OCI-LY7 (cell line): Measurements from ENCODE around the gene PGBD2. TPM values are rescaled to one million over a fixed set of nuclear protein-coding genes. Genes with fewer than 3 reads are reported as not detected.
"Not testable (repeated sequence)": the region's sequence is repeated elsewhere in the genome, so short reads cannot be mapped to it uniquely, and the experiment has no call there.

Source experiments
- BruUV-seq: library from RNA; stranded (reverse); fragments of 400-500 nt; replicated peaks from 2 replicates; lab custom pipeline; 2021; lab: Mats Ljungman, UMichigan
- CTCF ChIA-PET: fragments of 300-600 bp; sonication (Branson Sonifier 250); formaldehyde crosslinking; loops from one replicate; lab custom pipeline; 2022; ENCODE audit warnings: antibody characterized with exemption; ENCODE audit not compliant: unreplicated experiment; lab: Charles Lee
- POLR2A ChIA-PET: fragments of 300-600 bp; sonication (Branson Sonifier 250); formaldehyde crosslinking; loops from one replicate; lab custom pipeline; 2022; ENCODE audit warnings: antibody characterized with exemption; lab: Charles Lee
- DNase-seq: peaks from one replicate; pipeline ENCODE4 v3.0.0-alpha.2; 2015; ENCODE audit warnings: low spot score
- H2AFZ ChIP-seq: fragments of 200-600 bp; sonication (generic), shearing (Covaris generic); 2 replicates; pipeline ENCODE4 v1.6.1; 2014; ENCODE audit warnings: mild to moderate bottlenecking, antibody characterized with exemption, low read length, moderate library complexity
- H3K27ac ChIP-seq: fragments of 200-600 bp; sonication (generic); 2 replicates; pipeline ENCODE4 v1.5.1; 2014; ENCODE audit warnings: mixed run types, low read depth, mild to moderate bottlenecking, moderate library complexity, low read length, inconsistent platforms; ENCODE audit not compliant: poor library complexity, severe bottlenecking
- H3K36me3 ChIP-seq: fragments of 200-600 bp; sonication (generic); 2 replicates; pipeline ENCODE4 v1.6.1; 2014; ENCODE audit warnings: mild to moderate bottlenecking, antibody characterized with exemption, low read length, moderate library complexity, mixed read lengths; ENCODE audit not compliant: insufficient read depth
- H3K4me1 ChIP-seq: fragments of 200-600 bp; sonication (generic); 2 replicates; pipeline ENCODE4 v1.5.1; 2014; ENCODE audit warnings: mild to moderate bottlenecking, low read length; ENCODE audit not compliant: insufficient read depth, poor library complexity, severe bottlenecking
- H3K4me2 ChIP-seq: fragments of 200-600 bp; sonication (generic); 2 replicates; pipeline ENCODE4 v1.6.1; 2014; ENCODE audit warnings: mild to moderate bottlenecking, low read length
- H3K4me3 ChIP-seq: fragments of 200-600 bp; sonication (generic); 2 replicates; pipeline ENCODE4 v1.5.1; 2014; ENCODE audit warnings: mild to moderate bottlenecking, low read depth, low read length; ENCODE audit not compliant: poor library complexity, severe bottlenecking
- H3K79me2 ChIP-seq: fragments of 200-600 bp; sonication (generic); 2 replicates; pipeline ENCODE4 v1.6.1; 2016; ENCODE audit warnings: low read depth, mild to moderate bottlenecking, low read length, moderate library complexity, mixed read lengths; ENCODE audit not compliant: insufficient read depth
- H3K9me2 ChIP-seq: fragments of 200-600 bp; sonication (generic); 2 replicates; pipeline ENCODE4 v1.6.1; 2016; ENCODE audit warnings: mild to moderate bottlenecking, low read length, mixed read lengths; ENCODE audit not compliant: insufficient read depth
- H3K9me3 ChIP-seq: fragments of 200-600 bp; sonication (generic); 2 replicates; pipeline ENCODE4 v1.6.1; 2014; ENCODE audit warnings: mild to moderate bottlenecking, mixed run types, low read length, mixed read lengths
- H4K20me1 ChIP-seq: fragments of 200-600 bp; sonication (generic); 2 replicates; pipeline ENCODE4 v1.6.1; 2014; ENCODE audit warnings: mild to moderate bottlenecking, antibody characterized with exemption, low read length, moderate library complexity, mixed read lengths; ENCODE audit not compliant: insufficient read depth
- intact Hi-C: fragments of 100-400 bp; cut with micrococcal nuclease; formaldehyde crosslinking; loops from one replicate; pipeline ENCODE4 v1.10.0; 2022; ENCODE audit not compliant: unreplicated experiment
- small RNA-seq: library from RNA; depleted of rRNA; stranded (forward); fragments of <200 nt; gene quantifications from one replicate; pipeline ENCODE3, GENCODE V24; 2014
- total RNA-seq, 2 experiments: library from RNA; depleted of rRNA in 1 of 2; stranded (reverse); fragments of >200 nt in 1 of 2; shearing (Covaris generic) in 1 of 2; gene quantifications; 2 replicates each; pipeline ENCODE4 v1.2.3, GENCODE V29; 2014 to 2022

The PGBD2 gene
- total RNA-seq, 2 experiments from 2014 or later: 7.5 to 9.2 TPM

GRCh38 chr1:248944134-248944999 is 38.3 kb downstream of the PGBD2 start:
- H4K20me1 ChIP-seq, H3K36me3 ChIP-seq, BruUV-seq, H2AFZ ChIP-seq, H3K9me2 ChIP-seq, H3K4me3 ChIP-seq, intact Hi-C loops, H3K4me2 ChIP-seq, H3K79me2 ChIP-seq, POLR2A ChIA-PET, DNase-seq, H3K27ac ChIP-seq, H3K9me3 ChIP-seq, CTCF ChIA-PET, H3K4me1 ChIP-seq: not testable (repeated sequence)

- DNase-seq, H3K4me2 ChIP-seq, POLR2A ChIA-PET, H3K9me2 ChIP-seq, H3K9me3 ChIP-seq, H3K4me3 ChIP-seq, H3K27ac ChIP-seq, CTCF ChIA-PET, BruUV-seq, H4K20me1 ChIP-seq, H3K79me2 ChIP-seq, H2AFZ ChIP-seq, H3K36me3 ChIP-seq, intact Hi-C loops, H3K4me1 ChIP-seq: not testable (repeated sequence)
Measured at GRCh38 chr1:248945000-248945423, 39.0 kb downstream of the PGBD2 start.

GRCh38 chr1:248945453-248945852 is 39.4 kb downstream of the PGBD2 start:
- BruUV-seq, CTCF ChIA-PET, H3K4me1 ChIP-seq, intact Hi-C loops, H3K4me3 ChIP-seq, H3K27ac ChIP-seq, H2AFZ ChIP-seq, H3K36me3 ChIP-seq, H3K79me2 ChIP-seq, H3K4me2 ChIP-seq, H3K9me2 ChIP-seq, H4K20me1 ChIP-seq, H3K9me3 ChIP-seq, POLR2A ChIA-PET, DNase-seq: not testable (repeated sequence)

- intact Hi-C loops, POLR2A ChIA-PET, H2AFZ ChIP-seq, H3K4me3 ChIP-seq, DNase-seq, H4K20me1 ChIP-seq, H3K4me1 ChIP-seq, H3K27ac ChIP-seq, H3K36me3 ChIP-seq, BruUV-seq, H3K79me2 ChIP-seq, H3K9me3 ChIP-seq, CTCF ChIA-PET, H3K9me2 ChIP-seq, H3K4me2 ChIP-seq: not testable (repeated sequence)
Measured at GRCh38 chr1:248945856-248946416, 39.9 kb downstream of the PGBD2 start.

Small RNA genes within 50 kb of the gene (small RNA-seq; reads per million reads assigned to genes)
- gene RNU6-1205P: not detected

Other genes starting within 250 kb of the PGBD2 start
- not detected in 2 replicates for gene OR14I1, start 203.5 kb upstream of the PGBD2 start, total RNA-seq (2014; rRNA removed; shearing (Covaris generic))
- not detected in 2 replicates for gene OR14I1, start 203.5 kb upstream of the PGBD2 start, total RNA-seq (2022)
- not detected in 2 replicates for gene LYPD8, start 150.5 kb upstream of the PGBD2 start, total RNA-seq (2014; rRNA removed; shearing (Covaris generic))
- not detected in 2 replicates for gene LYPD8, start 150.5 kb upstream of the PGBD2 start, total RNA-seq (2022)
- 14.5 and 16.9 TPM in 2 replicates for gene SH3BP5L, start 80.3 kb upstream of the PGBD2 start, total RNA-seq (2014; rRNA removed; shearing (Covaris generic))
- gene SH3BP5L, start 80.3 kb upstream of the PGBD2 start, total RNA-seq (2022): 21.8 and 24.5 TPM in 2 replicates
- 45.7 and 56.1 TPM in 2 replicates for gene ZNF672, start 68.0 kb upstream of the PGBD2 start, total RNA-seq (2014; rRNA removed; shearing (Covaris generic))
- gene ZNF672, start 68.0 kb upstream of the PGBD2 start, total RNA-seq (2022): 50.0 and 52.7 TPM in 2 replicates
- 49.7 and 65.0 TPM in 2 replicates for gene ZNF692, start 47.1 kb upstream of the PGBD2 start, total RNA-seq (2014; rRNA removed; shearing (Covaris generic))
- gene ZNF692, start 47.1 kb upstream of the PGBD2 start, total RNA-seq (2022): 66.2 and 67.4 TPM in 2 replicates